Gastrocnemius medialis (tissue), 4 donors: Measurements from ENCODE around the gene RIC8B.

Source experiments
- POLR2A ChIP-seq, 2 donors: fragments of 450-650 bp; IDR thresholded peaks; one replicate each; pipeline ENCODE4 v1.6.1; 2017; ENCODE audit warnings: antibody characterized with exemption in 2 of 2, mild to moderate bottlenecking in 2 of 2, moderate library complexity in 2 of 2
- TF ChIP-seq, protein P1 (sequence below), 5 experiments: fragments of 450-650 bp in 3 of 5; fragments of 200-600 bp in 2 of 5; sonication (generic) in 2 of 5; IDR thresholded peaks in 4 of 5; conservative IDR thresholded peaks in 1 of 5; 1 replicate in 4 of 5; 2 replicates in 1 of 5; pipeline ENCODE4 v1.5.1; 2016 to 2019; ENCODE audit warnings: antibody characterized with exemption in 5 of 5, mild to moderate bottlenecking in 3 of 5, moderate library complexity in 3 of 5

DNA sequence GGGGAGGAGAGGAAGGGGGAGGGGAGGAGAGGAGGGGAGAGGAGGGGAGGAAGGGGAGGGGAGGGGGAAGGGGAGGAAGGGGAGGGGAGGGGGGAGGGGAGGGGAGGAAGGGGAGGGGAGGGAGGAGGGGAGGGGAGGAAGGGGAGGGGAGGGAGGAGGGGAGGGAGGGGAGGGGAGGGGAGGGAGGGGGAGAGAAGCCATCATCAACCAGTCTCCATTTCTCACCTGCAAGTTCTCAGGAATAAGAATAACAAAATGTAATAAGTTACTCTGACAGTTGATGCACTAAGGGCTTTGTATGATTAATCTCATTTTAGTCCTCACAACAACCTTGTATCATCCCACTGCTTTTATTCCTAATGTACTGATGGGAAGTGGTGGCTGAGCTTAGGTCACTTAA is 122.1 kb downstream of the RIC8B start:
- TF ChIP-seq POLR2A (IDR thresholded peaks at IDR 0.05), result no peak
- TF ChIP-seq, protein P1, sequence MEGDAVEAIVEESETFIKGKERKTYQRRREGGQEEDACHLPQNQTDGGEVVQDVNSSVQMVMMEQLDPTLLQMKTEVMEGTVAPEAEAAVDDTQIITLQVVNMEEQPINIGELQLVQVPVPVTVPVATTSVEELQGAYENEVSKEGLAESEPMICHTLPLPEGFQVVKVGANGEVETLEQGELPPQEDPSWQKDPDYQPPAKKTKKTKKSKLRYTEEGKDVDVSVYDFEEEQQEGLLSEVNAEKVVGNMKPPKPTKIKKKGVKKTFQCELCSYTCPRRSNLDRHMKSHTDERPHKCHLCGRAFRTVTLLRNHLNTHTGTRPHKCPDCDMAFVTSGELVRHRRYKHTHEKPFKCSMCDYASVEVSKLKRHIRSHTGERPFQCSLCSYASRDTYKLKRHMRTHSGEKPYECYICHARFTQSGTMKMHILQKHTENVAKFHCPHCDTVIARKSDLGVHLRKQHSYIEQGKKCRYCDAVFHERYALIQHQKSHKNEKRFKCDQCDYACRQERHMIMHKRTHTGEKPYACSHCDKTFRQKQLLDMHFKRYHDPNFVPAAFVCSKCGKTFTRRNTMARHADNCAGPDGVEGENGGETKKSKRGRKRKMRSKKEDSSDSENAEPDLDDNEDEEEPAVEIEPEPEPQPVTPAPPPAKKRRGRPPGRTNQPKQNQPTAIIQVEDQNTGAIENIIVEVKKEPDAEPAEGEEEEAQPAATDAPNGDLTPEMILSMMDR (IDR thresholded peaks at IDR 0.05 in 4 of 5, conservative IDR thresholded peaks at IDR 0.05 in 1 of 5), result no peak
